Testis (tissue), 2 donors: ENCODE data around the gene DENND2A.

Experiments
- POLR2A ChIP-seq: fragments of 450-650 bp; IDR thresholded peaks from one replicate; pipeline ENCODE4 v1.6.1; 2017; ENCODE audit warnings: antibody characterized with exemption, mild to moderate bottlenecking, moderate library complexity
- TF ChIP-seq, protein P1 (sequence below), 3 experiments: fragments of 450-650 bp in 2 of 3; fragments of 200-600 bp in 1 of 3; sonication (generic) in 1 of 3; IDR thresholded peaks; one replicate each; pipeline ENCODE4 v1.5.1; 2016 to 2019; ENCODE audit warnings: antibody characterized with exemption in 3 of 3, mild to moderate bottlenecking in 2 of 3, moderate library complexity in 1 of 3

DNA sequence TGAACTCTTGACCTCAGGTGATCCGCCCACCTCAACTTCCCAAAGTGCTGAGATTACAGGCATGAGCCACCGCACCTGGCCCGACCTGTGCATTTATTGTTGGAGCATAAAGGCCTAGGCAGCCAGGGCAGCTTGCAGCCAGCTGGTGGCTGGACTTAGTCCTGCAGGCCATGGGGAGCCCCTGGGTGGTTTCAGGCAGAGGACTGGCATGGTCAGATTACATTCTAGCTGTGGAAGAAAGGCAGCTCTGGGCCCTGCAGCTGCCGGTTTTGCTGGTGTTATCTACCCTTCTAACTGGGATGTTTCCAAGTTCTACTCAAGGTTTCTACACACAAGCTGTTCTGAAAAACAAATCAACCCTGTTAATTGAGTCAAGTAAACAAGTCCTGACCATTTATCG lies 138.6 kb downstream of the DENND2A start:
- TF ChIP-seq, protein P1, sequence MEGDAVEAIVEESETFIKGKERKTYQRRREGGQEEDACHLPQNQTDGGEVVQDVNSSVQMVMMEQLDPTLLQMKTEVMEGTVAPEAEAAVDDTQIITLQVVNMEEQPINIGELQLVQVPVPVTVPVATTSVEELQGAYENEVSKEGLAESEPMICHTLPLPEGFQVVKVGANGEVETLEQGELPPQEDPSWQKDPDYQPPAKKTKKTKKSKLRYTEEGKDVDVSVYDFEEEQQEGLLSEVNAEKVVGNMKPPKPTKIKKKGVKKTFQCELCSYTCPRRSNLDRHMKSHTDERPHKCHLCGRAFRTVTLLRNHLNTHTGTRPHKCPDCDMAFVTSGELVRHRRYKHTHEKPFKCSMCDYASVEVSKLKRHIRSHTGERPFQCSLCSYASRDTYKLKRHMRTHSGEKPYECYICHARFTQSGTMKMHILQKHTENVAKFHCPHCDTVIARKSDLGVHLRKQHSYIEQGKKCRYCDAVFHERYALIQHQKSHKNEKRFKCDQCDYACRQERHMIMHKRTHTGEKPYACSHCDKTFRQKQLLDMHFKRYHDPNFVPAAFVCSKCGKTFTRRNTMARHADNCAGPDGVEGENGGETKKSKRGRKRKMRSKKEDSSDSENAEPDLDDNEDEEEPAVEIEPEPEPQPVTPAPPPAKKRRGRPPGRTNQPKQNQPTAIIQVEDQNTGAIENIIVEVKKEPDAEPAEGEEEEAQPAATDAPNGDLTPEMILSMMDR (IDR thresholded peaks at IDR 0.05): no peak
- no peak for TF ChIP-seq POLR2A
